Activated CD4-positive, CD25-positive, alpha-beta regulatory T cell treated with anti-CD3 and anti-CD28 coated beads, Interleukin-2, amount 50 U/mL, for 72 hours (primary cell): ENCODE measurements around the gene CAMK4.
"Not testable (repeated sequence)": the region's sequence is repeated elsewhere in the genome, so short reads cannot be mapped to it uniquely, and the experiment has no call there.

ENCODE experiments used
- DNase-seq: peaks from one replicate; pipeline ENCODE4 v3.0.0; 2021

CAMK4 gene

DNA sequence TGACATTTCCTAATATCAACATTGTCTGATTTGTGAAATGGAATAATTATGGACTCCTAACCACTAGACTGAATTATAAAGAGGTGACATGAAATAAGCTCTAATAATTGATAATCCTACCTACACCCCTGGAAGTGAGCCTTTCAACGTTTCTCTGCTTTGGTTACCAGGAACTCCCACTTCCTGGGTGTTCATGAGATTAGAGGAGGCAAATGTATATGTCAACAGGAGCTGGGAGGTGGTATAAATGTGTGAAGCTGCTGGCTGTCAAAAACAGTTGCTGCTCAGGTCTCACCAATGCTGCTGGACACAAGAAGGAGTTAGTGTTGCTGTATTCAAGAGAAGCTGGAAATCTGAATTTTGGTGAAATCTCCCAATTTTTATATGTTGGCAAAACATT, 96.8 kb downstream of the CAMK4 start:
- DNase-seq = no peak

DNA sequence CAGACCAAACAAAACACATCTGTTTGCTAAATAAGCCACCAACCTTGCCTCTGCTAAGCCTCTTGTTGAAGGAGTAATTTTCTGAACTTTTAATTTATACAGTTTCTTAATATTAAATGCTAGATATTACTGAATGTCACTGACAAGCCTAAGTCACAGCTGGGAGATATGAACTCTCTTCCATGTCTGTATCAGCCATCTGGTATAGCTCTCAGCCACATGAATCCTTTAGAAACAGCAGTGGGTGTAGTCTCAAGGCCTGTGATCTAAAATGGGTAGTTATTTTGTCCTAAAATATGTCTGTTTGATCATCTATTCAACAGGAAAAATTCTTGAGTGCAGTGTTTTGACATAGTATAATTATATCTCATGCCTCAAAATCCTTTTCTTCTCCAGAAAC, 97.2 kb downstream of the CAMK4 start:
- no peak for DNase-seq

DNA sequence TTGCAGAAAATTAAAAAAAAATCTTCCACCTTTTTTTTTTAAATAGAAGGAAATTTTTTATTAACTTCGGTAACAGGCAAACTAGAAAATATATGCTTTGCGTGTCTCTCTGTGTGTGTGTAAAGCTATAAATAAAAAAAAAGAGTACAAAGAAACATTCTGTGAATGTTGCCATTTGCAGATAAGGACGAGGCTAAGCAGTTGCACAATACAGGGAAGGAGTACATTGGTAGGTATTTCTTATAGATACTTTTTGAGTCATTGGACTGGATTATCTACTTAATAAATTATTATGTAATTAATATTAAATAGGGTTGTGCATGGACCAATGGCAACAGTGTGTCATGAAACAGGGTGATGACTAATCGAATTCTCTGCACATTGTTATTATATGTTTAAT, 102.4 kb downstream of the CAMK4 start:
- no peak for DNase-seq

GRCh38 chr5:111337133-111337532, 112.9 kb downstream of the CAMK4 start:
- DNase-seq = no peak

DNA sequence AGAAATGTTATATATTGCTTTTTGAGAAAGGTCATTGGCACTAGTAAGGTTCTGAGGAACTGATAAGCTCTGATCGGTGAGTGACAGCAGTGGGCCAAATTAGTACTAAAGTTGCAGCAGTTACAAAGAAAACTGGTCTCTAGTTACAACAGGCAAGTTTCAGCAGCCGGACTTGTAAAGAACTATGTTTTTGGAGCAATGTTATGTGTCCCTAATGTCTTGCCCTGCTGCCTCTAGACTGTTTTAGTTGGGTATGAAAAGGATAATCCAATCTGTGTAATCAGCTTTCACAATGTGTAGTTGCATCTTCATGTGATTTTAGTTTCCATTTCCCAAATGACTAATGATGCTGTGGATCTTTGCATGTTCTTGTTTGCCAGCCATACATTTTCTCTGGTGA, 113.5 kb downstream of the CAMK4 start:
- DNase-seq = no peak

- no peak for DNase-seq
Observed at GRCh38 chr5:111345731-111346130, 121.5 kb downstream of the CAMK4 start.

DNA sequence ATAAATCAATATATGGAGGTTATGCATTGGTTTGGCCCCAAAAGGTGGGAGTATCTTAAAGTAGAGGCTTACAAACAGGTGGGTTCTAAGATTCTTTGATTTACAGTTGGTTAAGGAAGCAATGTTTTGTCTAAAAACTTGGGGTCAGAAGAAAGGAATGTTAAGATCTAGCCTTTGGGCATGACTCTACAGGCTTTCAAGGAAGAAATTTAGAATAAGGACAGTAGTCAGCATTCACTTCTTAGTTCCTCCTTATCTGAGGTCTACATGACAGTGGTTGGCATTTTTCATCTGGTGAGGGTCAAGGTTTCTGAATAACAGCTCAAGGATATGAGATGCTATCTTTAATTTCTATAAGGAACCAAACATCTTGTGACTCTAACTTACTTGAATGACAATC, 122.8 kb downstream of the CAMK4 start:
- no peak for DNase-seq

GRCh38 chr5:111348661-111349329, 124.6 kb downstream of the CAMK4 start:
- DNase-seq = no peak

DNA sequence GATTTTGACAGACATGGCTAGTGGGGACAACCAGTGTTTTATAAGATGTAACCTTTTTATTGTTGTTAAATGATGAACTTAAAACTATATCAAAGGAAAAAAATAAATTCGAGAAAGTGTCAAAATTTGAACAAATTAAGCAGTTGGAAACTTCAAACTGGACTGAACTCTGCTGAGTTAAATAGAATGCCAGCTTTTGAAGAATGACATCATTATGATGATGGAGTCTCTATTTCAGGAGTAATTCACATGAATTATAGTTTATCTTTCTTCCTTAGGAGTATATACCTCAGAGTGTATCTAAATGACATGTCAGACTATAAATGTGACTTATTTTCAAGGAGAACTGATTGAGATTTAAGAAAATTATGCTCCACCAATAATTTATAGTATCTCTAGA, 125.2 kb downstream of the CAMK4 start:
- no peak for DNase-seq

DNA sequence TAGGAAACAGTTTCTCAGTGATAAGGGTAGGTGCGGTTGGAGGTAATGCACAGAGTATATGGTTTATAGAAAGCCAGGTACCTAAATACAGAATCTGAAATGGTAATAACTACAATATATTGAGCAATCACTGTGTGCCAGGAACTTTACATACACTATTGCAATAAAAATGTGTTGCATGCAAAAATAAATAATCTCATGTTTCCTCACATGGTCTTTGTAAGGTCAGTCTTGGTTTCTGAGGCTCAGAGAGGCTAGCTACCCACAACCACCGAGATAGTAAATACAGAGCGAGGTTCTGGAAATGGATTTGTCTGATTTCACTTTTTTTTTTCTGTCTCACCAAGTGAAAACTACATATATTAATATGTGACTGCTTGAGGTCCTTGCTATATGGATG, 128.9 kb downstream of the CAMK4 start:
- DNase-seq = no peak

DNA sequence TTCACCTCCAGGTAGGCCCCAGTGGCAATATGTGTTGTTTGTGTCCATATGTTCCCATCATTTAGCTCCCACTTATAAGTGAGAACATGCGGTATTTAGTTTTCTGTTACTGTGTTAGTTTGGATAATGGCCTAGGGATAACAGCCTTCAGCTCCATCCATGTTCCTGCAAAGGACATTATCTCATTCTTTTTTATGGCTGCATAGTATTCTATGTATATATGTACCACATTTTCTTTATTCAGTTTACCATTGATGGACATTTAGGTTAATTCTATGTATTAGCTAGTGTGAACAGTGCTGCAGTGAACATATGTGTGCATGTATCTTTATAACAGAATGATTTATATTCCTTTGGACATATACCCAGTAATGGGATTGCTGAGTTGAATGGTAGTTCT, 134.5 kb downstream of the CAMK4 start:
- DNase-seq = not testable (repeated sequence)

GRCh38 chr5:111360173-111360572, 136.0 kb downstream of the CAMK4 start:
- no peak for DNase-seq

GRCh38 chr5:111364992-111365391, 140.8 kb downstream of the CAMK4 start:
- no peak for DNase-seq

- DNase-seq = no peak
Observed at GRCh38 chr5:111366388-111366787, 142.2 kb downstream of the CAMK4 start.

- no peak for DNase-seq
Observed at GRCh38 chr5:111367115-111367514, 142.9 kb downstream of the CAMK4 start.

GRCh38 chr5:111372799-111373198, 148.6 kb downstream of the CAMK4 start:
- DNase-seq = no peak

GRCh38 chr5:111374380-111374779, 150.2 kb downstream of the CAMK4 start:
- DNase-seq = no peak

- no peak for DNase-seq
Observed at GRCh38 chr5:111375645-111376044, 151.5 kb downstream of the CAMK4 start.

GRCh38 chr5:111377306-111377705, 153.1 kb downstream of the CAMK4 start:
- DNase-seq = no peak

GRCh38 chr5:111379391-111379816, 155.2 kb downstream of the CAMK4 start:
- no peak for DNase-seq

- no peak for DNase-seq
Observed at GRCh38 chr5:111383288-111383970, 159.2 kb downstream of the CAMK4 start.

DNA sequence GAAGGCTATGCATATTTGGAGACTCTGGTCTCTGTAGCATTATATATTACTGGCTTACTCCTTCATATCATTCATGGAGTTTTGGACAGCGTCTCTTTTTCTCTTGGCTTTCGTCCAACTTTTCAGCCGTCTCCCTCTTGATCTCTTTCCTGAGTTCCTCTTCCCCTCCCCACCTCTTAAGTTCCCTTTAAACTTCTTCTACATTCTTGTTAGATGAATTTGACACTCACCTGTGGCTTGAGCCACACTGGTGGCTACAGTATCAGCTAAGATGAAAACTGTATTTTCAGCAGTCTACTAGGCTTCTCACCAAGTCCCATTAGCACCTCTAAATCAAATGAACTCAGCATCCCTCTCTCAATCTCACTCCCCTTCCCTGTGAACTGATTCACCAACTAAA, 160.0 kb downstream of the CAMK4 start:
- DNase-seq = no peak

- DNase-seq = no peak
Observed at GRCh38 chr5:111385051-111385450, 160.9 kb downstream of the CAMK4 start.

DNA sequence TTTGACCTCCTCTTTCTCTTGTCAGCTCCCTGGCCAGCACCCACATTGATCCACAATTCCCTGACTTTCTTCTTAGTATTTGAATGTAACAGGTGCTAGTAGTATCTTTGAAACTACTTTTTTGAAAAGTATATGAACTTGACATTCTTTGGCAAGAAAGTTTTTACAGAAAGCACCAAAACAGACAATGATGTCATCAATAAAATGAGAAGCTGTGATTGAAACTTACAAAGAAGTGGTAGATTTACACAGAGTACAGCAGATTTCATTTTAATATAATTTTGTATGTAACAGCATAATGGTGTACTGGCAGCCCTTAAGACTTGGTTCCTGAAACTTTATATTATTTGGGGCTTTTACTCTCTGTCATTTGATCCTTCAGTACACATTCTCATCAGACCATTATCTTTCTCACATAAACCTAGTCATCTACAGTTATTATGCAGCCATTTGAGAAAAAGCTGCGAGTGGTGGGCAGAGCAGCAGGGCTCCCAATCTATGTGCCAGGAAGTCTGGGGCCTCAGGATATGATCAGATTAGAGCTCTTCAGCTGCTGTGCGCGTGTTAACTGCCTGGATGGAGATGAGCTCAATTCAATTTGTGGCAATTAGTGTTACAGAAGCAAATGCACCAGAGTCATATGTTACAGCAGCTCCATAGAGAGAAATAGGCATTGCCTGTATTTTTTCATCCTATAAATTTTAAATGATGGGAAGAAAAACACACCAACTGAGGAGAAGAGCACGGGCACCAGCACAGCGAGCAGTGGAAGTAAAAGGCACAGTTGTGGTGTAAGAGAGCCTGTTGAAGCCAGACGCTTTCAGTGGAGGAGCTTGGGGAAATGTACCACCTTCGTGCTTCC, 162.0 kb downstream of the CAMK4 start:
- no peak for DNase-seq
